ENCODE results near the gene RAB40B.
"Not testable (repeated sequence)": the region's sequence is repeated elsewhere in the genome, so short reads cannot be mapped to it uniquely, and the experiment has no call there.

GRCh38 chr17:82654611-82655010 lies 43.9 kb downstream of the RAB40B start:
- TF ChIP-seq CTCF (IDR thresholded peaks at IDR 0.05 in 2 of 3, conservative IDR thresholded peaks at IDR 0.05 in 1 of 3; ENCODE audit: borderline replicate concordance in 1 of 3, insufficient read depth in 1 of 3, low read depth in 2 of 3, low read length in 2 of 3); EZH2 (IDR thresholded peaks at IDR 0.05); REST (IDR thresholded peaks at IDR 0.05; ENCODE audit: low read depth); MAX (IDR thresholded peaks at IDR 0.05); POLR2AphosphoS5 (IDR thresholded peaks at IDR 0.05; ENCODE audit: low read depth, low read length): not testable (repeated sequence)
